GM12878 (cell line): ENCODE results near the gene STMP1. TPM values are rescaled to one million over a fixed set of nuclear protein-coding genes. Genes with fewer than 3 reads are reported as not detected.

ENCODE experiments used
- ATAC-seq: fragments of 200-7000 bp; cut with Tn5 transposase; 3 replicates; pipeline ENCODE4 v1.9.1; 2020; ENCODE audit warnings: mild to moderate bottlenecking, moderate library complexity
- BruUV-seq: library from RNA; stranded (reverse); fragments of 400-500 nt; replicated peaks from 2 replicates; lab custom pipeline; 2021; lab: Mats Ljungman, UMichigan
- CTCF ChIA-PET: fragments of 300-600 bp; sonication (Branson Sonifier 250); formaldehyde crosslinking; extraction: SDS; loops from one replicate; lab custom pipeline; 2021; ENCODE audit warnings: inconsistent platforms; lab: Yijun Ruan, JAX
- POLR2A ChIA-PET: fragments of 350-600 bp; formaldehyde crosslinking; extraction: SDS; loops from one replicate; lab custom pipeline; 2021; ENCODE audit warnings: inconsistent platforms; lab: Charles Lee
- RAD21 ChIA-PET: fragments of 300-600 bp; sonication (Branson Sonifier 250); formaldehyde crosslinking; loops from one replicate; lab custom pipeline; 2023; ENCODE audit warnings: antibody characterized with exemption; ENCODE audit not compliant: unreplicated experiment; lab: Charles Lee
- SMC1A ChIA-PET: fragments of 300-600 bp; sonication (Branson Sonifier 250); formaldehyde crosslinking; loops from one replicate; lab custom pipeline; 2023; ENCODE audit not compliant: unreplicated experiment, uncharacterized antibody; lab: Charles Lee
- DNase-seq: peaks from one replicate; pipeline ENCODE4 v3.0.0-alpha.2; 2011; ENCODE audit warnings: low read depth, low spot score
- FAIRE-seq: peaks from 3 replicates; lab custom pipeline; 2011; peaks lifted over from hg19 to GRCh38; lab: Jason Lieb, UNC
- H2AFZ ChIP-seq: 2 replicates; pipeline ENCODE4 v1.6.0; 2011; ENCODE audit warnings: low read depth, low read length, control low read depth; ENCODE audit not compliant: control insufficient read depth
- H3K27ac ChIP-seq: 2 replicates; pipeline ENCODE4 v1.5.1; 2011; ENCODE audit warnings: control low read depth; ENCODE audit not compliant: control insufficient read depth, insufficient read depth
- H3K27me3 ChIP-seq, 2 experiments: replicated peaks in 1 of 2; 2 replicates each; pipeline versions ENCODE4 v1.6.0 to v1.6.1; 2011; ENCODE audit warnings: low read length in 1 of 2; ENCODE audit not compliant: control insufficient read depth in 2 of 2, insufficient read depth in 2 of 2
- H3K36me3 ChIP-seq, 2 experiments: 2 replicates each; pipeline ENCODE4 v1.5.1; 2011; ENCODE audit warnings: low read length in 1 of 2; ENCODE audit not compliant: control insufficient read depth in 2 of 2, insufficient read depth in 2 of 2
- H3K4me1 ChIP-seq: 2 replicates; pipeline ENCODE4 v1.6.1; 2011; ENCODE audit warnings: mild to moderate bottlenecking, low read length, moderate library complexity, mixed read lengths; ENCODE audit not compliant: control insufficient read depth, insufficient read depth
- H3K4me2 ChIP-seq: 2 replicates; pipeline ENCODE4 v1.6.0; 2011; ENCODE audit warnings: control low read depth; ENCODE audit not compliant: control insufficient read depth, insufficient read depth
- H3K4me3 ChIP-seq: fragments of 200-600 bp; sonication (generic); 2 replicates; pipeline ENCODE4 v1.5.1; 2016
- H3K79me2 ChIP-seq: 2 replicates; pipeline ENCODE4 v1.6.0; 2011; ENCODE audit warnings: low read length; ENCODE audit not compliant: control insufficient read depth, insufficient read depth
- H3K9ac ChIP-seq: 2 replicates; pipeline ENCODE4 v1.8.0; 2011; ENCODE audit warnings: low read length, control low read depth, mixed read lengths; ENCODE audit not compliant: control insufficient read depth, insufficient read depth
- H3K9me3 ChIP-seq: replicated peaks from 3 replicates; pipeline ENCODE4 v1.5.1; 2011; ENCODE audit warnings: mild to moderate bottlenecking, low read length; ENCODE audit not compliant: control insufficient read depth, insufficient read depth
- H4K20me1 ChIP-seq: 2 replicates; pipeline ENCODE4 v1.6.0; 2011; ENCODE audit not compliant: control insufficient read depth, insufficient read depth
- ATF7 ChIP-seq: fragments of 450-650 bp; IDR thresholded peaks from 2 replicates; pipeline ENCODE4 v1.6.1; 2016; ENCODE audit warnings: low read depth, mild to moderate bottlenecking
- BMI1 ChIP-seq: fragments of 450-650 bp; IDR thresholded peaks from 2 replicates; pipeline ENCODE4 v1.6.1; 2016; ENCODE audit warnings: mild to moderate bottlenecking, moderate library complexity, borderline replicate concordance
- GABPA ChIP-seq: IDR thresholded peaks from 2 replicates; pipeline ENCODE4 v1.6.1; 2014; ENCODE audit warnings: antibody characterized with exemption, low read depth, mild to moderate bottlenecking, inconsistent platforms
- KLF5 ChIP-seq: fragments of 450-650 bp; IDR thresholded peaks from 2 replicates; pipeline ENCODE4 v1.6.1; 2014; ENCODE audit warnings: mild to moderate bottlenecking; ENCODE audit not compliant: partially characterized antibody
- PML ChIP-seq: IDR thresholded peaks from 2 replicates; pipeline ENCODE4 v1.6.1; 2012; ENCODE audit warnings: low read length, inconsistent platforms
- POLR2AphosphoS5 ChIP-seq: IDR thresholded peaks from 2 replicates; pipeline ENCODE4 v1.6.1; 2011; ENCODE audit warnings: mild to moderate bottlenecking, low read length, inconsistent platforms
- RAD21 ChIP-seq: IDR thresholded peaks from 2 replicates; pipeline ENCODE4 v1.6.1; 2011; ENCODE audit warnings: mild to moderate bottlenecking, low read depth, low read length, moderate library complexity; ENCODE audit not compliant: insufficient read depth
- RFX5 ChIP-seq: IDR thresholded peaks from 2 replicates; pipeline ENCODE4 v1.6.1; 2011; ENCODE audit warnings: low read depth, low read length, improper control_type of control experiment
- SIN3A ChIP-seq: IDR thresholded peaks from 2 replicates; pipeline ENCODE4 v1.6.1; 2012; ENCODE audit warnings: low read depth, low read length, improper control_type of control experiment
- SMAD1 ChIP-seq: fragments of 450-650 bp; IDR thresholded peaks from 2 replicates; pipeline ENCODE4 v1.6.1; 2018; ENCODE audit warnings: mild to moderate bottlenecking, low read depth; ENCODE audit not compliant: partially characterized antibody
- SRF ChIP-seq, 2 experiments: IDR thresholded peaks; 2 replicates each; pipeline ENCODE4 v1.6.1; 2011; ENCODE audit warnings: low read depth in 2 of 2, low read length in 2 of 2, mild to moderate bottlenecking in 1 of 2, moderate library complexity in 1 of 2
- ZNF24 ChIP-seq: fragments of 450-650 bp; IDR thresholded peaks from 2 replicates; pipeline ENCODE4 v1.6.1; 2017; ENCODE audit warnings: antibody characterized with exemption, mild to moderate bottlenecking
- WGBS: methylation state at CpG from one replicate; pipeline ENCODE4 v1.1.6; 2016; ENCODE audit warnings: low lambda C conversion rate; ENCODE audit not compliant: insufficient replicate concordance, insufficient coverage; ENCODE audit errors: missing lambda C conversion rate; 5-methylcytosine and 5-hydroxymethylcytosine counted together
- in situ Hi-C: fragments of 300-500 bp; cut with MboI; formaldehyde crosslinking; loops from 9 replicates; pipeline ENCODE4 v1.14.3; 2018; ENCODE audit warnings: mixed read lengths
- intact Hi-C: fragments of 100-400 bp; cut with micrococcal nuclease; formaldehyde crosslinking; loops from one replicate; pipeline ENCODE4 v1.14.2; 2022; ENCODE audit not compliant: unreplicated experiment
- polyA plus RNA-seq, 11 experiments: library from polyadenylated mRNA; depleted of rRNA in 4 of 11; unstranded in 6 of 11; stranded (reverse) in 5 of 11; fragments of >200 nt; fragmentation: Nextera tagmentation in 4 of 11; fragmentation: Illumina TruSeq in 1 of 11; extraction: Ambion mirVana in 4 of 11; extraction: Trizol in 1 of 11; gene quantifications; 1 replicate in 1 of 11; 2 replicates in 10 of 11; pipeline versions ENCODE4 v1.2.1 to v1.2.3, GENCODE V29; 2011 to 2016; ENCODE audit warnings: inconsistent platforms in 2 of 11, missing spikeins in 2 of 11, low read depth in 1 of 11
- total RNA-seq, 4 experiments: library from RNA; depleted of rRNA in 3 of 4; stranded (reverse); fragments of >200 nt in 3 of 4; fragmentation: Illumina TruSeq in 1 of 4; extraction: Trizol in 1 of 4; gene quantifications; 2 replicates each; pipeline versions ENCODE4 v1.2.1 to v1.2.3, GENCODE V29; 2013 to 2021
- TF ChIP-seq, protein P1 (sequence below): fragments of 450-650 bp; IDR thresholded peaks from 2 replicates; pipeline ENCODE4 v1.6.1; 2017; ENCODE audit warnings: borderline replicate concordance
- TF ChIP-seq, protein P2 (sequence below): fragments of 450-650 bp; IDR thresholded peaks from 2 replicates; pipeline ENCODE4 v1.6.1; 2018; ENCODE audit warnings: borderline replicate concordance, mild to moderate bottlenecking; ENCODE audit not compliant: partially characterized antibody
- TF ChIP-seq, protein P3 (sequence below): fragments of 450-650 bp; IDR thresholded peaks from 2 replicates; pipeline ENCODE4 v1.6.1; 2017; ENCODE audit warnings: mild to moderate bottlenecking, moderate library complexity

The STMP1 gene
- total and polyA plus RNA-seq, 10 of the 15 experiments (the other 5 are each of a cell fraction or from before 2014, with no cell fraction given), result 8.0 to 79.9 (median 24.7) TPM

DNA sequence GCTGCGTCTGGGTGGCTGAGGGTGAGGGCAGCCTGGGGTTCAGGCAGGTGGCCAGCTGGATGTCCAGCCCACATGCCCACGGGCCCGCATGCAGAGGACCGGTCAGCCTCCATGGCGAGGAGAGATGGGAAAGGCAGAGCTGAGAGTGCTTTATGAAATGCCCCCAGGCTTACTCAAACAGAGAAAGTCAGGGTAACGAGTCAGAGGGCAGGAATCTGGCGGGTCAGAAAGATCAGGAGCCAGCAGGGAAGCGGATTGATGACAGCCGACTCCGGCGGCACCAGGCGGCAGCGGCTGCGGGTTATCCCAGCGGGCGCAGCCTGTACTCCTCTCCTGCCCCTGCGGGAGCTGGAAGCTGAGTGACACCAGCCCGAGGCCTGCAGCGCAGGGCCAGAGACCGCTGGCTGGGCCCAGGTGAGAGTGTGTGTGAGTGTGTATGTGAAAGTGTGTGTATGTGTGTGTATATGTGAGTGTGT lies 52.3 kb downstream of the STMP1 start:
- BruUV-seq, result no TSS peak
- H3K9me3 ChIP-seq, result no peaks in the 10 kb centered on the region
- TF ChIP-seq SRF (IDR thresholded peaks at IDR 0.05; ENCODE audit: low read depth in 2 of 2, low read length in 2 of 2), result no peak
- TF ChIP-seq RFX5, result no peak
- TF ChIP-seq KLF5, result no peak
- TF ChIP-seq ATF7, result no peak
- TF ChIP-seq, protein P1, sequence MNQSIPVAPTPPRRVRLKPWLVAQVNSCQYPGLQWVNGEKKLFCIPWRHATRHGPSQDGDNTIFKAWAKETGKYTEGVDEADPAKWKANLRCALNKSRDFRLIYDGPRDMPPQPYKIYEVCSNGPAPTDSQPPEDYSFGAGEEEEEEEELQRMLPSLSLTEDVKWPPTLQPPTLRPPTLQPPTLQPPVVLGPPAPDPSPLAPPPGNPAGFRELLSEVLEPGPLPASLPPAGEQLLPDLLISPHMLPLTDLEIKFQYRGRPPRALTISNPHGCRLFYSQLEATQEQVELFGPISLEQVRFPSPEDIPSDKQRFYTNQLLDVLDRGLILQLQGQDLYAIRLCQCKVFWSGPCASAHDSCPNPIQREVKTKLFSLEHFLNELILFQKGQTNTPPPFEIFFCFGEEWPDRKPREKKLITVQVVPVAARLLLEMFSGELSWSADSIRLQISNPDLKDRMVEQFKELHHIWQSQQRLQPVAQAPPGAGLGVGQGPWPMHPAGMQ, result no peak
- TF ChIP-seq PML, result no peak
- no peak for TF ChIP-seq POLR2AphosphoS5
- no peak for TF ChIP-seq SMAD1
- no peak for TF ChIP-seq ZNF24
- TF ChIP-seq, protein P2, sequence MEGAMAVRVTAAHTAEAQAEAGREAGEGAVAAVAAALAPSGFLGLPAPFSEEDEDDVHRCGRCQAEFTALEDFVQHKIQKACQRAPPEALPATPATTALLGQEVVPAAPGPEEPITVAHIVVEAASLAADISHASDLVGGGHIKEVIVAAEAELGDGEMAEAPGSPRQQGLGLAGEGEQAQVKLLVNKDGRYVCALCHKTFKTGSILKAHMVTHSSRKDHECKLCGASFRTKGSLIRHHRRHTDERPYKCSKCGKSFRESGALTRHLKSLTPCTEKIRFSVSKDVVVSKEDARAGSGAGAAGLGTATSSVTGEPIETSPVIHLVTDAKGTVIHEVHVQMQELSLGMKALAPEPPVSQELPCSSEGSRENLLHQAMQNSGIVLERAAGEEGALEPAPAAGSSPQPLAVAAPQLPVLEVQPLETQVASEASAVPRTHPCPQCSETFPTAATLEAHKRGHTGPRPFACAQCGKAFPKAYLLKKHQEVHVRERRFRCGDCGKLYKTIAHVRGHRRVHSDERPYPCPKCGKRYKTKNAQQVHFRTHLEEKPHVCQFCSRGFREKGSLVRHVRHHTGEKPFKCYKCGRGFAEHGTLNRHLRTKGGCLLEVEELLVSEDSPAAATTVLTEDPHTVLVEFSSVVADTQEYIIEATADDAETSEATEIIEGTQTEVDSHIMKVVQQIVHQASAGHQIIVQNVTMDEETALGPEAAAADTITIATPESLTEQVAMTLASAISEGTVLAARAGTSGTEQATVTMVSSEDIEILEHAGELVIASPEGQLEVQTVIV, result no peak
- TF ChIP-seq RAD21, result no peak
- TF ChIP-seq, protein P3, sequence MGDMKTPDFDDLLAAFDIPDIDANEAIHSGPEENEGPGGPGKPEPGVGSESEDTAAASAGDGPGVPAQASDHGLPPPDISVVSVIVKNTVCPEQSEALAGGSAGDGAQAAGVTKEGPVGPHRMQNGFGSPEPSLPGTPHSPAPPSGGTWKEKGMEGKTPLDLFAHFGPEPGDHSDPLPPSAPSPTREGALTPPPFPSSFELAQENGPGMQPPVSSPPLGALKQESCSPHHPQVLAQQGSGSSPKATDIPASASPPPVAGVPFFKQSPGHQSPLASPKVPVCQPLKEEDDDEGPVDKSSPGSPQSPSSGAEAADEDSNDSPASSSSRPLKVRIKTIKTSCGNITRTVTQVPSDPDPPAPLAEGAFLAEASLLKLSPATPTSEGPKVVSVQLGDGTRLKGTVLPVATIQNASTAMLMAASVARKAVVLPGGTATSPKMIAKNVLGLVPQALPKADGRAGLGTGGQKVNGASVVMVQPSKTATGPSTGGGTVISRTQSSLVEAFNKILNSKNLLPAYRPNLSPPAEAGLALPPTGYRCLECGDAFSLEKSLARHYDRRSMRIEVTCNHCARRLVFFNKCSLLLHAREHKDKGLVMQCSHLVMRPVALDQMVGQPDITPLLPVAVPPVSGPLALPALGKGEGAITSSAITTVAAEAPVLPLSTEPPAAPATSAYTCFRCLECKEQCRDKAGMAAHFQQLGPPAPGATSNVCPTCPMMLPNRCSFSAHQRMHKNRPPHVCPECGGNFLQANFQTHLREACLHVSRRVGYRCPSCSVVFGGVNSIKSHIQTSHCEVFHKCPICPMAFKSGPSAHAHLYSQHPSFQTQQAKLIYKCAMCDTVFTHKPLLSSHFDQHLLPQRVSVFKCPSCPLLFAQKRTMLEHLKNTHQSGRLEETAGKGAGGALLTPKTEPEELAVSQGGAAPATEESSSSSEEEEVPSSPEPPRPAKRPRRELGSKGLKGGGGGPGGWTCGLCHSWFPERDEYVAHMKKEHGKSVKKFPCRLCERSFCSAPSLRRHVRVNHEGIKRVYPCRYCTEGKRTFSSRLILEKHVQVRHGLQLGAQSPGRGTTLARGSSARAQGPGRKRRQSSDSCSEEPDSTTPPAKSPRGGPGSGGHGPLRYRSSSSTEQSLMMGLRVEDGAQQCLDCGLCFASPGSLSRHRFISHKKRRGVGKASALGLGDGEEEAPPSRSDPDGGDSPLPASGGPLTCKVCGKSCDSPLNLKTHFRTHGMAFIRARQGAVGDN, result no peak
- no peak for TF ChIP-seq BMI1
- TF ChIP-seq GABPA, result no peak
- TF ChIP-seq SIN3A, result no peak
- TF ChIP-seq, all 136 proteins: peak for 0
- SMC1A ChIA-PET, result interaction anchor here (0.9 kb wide), 2 partner anchors 42 to 44 kb away, joined by 3 to 4 read pairs; no protein-coding TSS in a partner anchor
- FAIRE-seq (no peak), DNase-seq (no peak), ATAC-seq (no peak)
- no peaks in the 10 kb centered on the region for H3K27me3 ChIP-seq
- CTCF ChIA-PET, result no interaction called here
- H3K9ac ChIP-seq, result no peak overlapping the region
- POLR2A ChIA-PET, result interaction anchor here (0.8 kb wide), 1 partner anchor 44 kb away, joined by 3 read pairs; no protein-coding TSS in a partner anchor
- H3K27ac ChIP-seq, result no peak overlapping the region
- no peaks in the 10 kb centered on the region for H3K79me2 ChIP-seq
- H3K36me3 ChIP-seq, result no peaks in the 10 kb centered on the region
- intact Hi-C loops (no loop called here), in situ Hi-C loops (no loop called here)
- no peak overlapping the region for H2AFZ ChIP-seq
- RAD21 ChIA-PET, result no interaction called here
- WGBS, result 69% methylated on average over 20 of the region's 20 CpGs
- H3K4me1 ChIP-seq, result no peaks in the 10 kb centered on the region
- no peak overlapping the region for H3K4me2 ChIP-seq
- H4K20me1 ChIP-seq, result no peaks in the 10 kb centered on the region
- no peak overlapping the region for H3K4me3 ChIP-seq
